GM19438 (cell line): ENCODE measurements around the gene GOLPH3L.
"Not testable (repeated sequence)": the region's sequence is repeated elsewhere in the genome, so short reads cannot be mapped to it uniquely, and the experiment has no call there.

ENCODE experiments used
- ATAC-seq: cut with Tn5 transposase; IDR thresholded peaks from one replicate; pipeline ENCODE4 v1.9.1; 2021; ENCODE audit warnings: low read depth; ENCODE audit not compliant: unreplicated experiment

GOLPH3L gene

DNA sequence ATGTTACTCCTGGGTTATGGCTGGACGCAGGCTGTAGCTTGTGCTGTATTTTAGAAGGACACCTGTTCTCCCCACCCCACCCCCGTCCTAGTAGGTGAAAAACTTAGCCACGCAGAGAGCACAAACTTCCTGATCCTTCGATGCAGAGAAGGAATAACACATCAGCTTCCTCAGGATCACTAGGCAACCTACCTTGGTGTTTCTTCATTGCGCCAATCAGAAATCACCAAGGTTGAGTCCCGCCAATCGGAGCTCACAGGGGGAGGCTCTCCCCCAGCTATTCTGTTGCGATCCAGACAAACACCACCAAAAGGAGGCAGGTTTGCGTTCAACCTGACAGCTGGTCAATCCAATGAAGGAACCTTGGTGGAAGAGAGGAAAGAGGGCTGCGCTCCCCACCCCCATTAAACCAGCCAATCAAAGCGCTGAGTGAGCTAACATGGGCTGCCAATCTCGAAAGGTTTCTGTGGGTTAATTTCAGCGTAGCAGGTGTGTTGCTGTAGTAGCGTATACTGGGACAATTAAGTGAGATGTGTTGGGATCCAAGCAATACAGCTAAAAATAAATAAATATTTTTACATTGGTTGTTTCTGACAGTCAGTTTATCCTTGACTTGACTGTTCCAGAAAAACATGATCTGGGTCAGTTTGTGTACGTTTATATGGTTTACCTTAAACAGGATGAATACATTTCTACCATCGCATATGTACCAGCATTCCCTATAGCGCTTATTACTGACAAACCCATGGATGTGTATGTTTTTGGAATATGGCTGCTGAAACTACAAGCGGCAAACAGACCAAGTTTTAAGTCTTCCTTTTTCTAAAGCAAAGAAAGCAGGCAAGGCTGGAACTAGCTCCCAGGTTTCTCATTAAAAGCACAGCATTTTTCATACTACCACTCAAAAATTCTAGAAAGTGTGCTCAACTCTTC lies at the start of gene GOLPH3L:
Gene GOLPH3L, minus strand, starts transcription at position 160 of the 933 bp plus-strand sequence. CDS start 2,316 bp downstream, outside the sequence.
- ATAC-seq: peak; percentile 98

DNA sequence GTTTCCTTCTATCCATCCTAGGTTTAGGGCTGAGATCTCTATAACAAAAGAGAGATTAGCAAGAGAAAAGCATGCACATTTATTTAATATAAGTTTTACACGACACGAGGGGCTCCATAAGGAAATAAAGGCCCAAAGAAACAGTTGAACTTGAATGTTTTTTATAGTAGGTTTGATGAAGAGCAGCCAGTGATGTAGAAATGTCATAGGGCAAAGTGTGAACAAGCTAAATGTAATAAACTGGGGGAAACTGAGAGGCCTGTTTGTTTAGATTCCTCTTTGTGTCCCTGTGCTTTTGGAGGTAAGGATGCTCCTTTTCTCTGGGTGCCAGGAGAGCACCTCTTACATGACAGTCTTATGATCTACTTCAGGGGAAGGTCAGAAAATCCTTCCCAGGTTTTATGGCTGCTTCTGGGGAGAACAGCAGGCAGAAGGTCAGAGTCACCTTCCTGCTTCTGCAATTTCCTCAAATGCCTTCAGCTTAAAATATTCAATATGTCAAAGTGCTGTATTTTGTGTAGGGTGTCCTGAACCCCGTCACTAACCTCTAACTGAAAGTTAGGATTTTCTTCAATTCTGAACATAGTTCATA lies 33.3 kb upstream of the GOLPH3L start:
- ATAC-seq: no peak

DNA sequence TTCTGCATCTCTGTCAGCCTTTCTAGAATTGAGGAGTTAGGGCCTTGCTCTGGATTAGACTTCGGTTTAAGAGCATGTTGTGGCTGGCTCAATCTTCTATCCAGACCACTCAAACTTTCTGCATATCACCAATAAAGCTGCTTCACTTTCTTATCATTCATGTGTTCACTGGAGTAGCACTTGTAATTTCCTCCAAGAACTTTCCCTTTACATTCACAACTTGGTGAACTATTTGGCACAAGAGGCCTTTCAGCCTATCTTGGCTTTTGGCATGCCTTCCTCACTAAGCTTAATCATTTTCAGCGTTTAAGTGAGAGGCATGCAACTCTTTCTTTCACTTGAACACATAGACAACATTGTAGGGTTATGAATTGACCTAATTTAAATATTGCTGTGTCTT lies 27.4 kb upstream of the GOLPH3L start:
- ATAC-seq: no peak

DNA sequence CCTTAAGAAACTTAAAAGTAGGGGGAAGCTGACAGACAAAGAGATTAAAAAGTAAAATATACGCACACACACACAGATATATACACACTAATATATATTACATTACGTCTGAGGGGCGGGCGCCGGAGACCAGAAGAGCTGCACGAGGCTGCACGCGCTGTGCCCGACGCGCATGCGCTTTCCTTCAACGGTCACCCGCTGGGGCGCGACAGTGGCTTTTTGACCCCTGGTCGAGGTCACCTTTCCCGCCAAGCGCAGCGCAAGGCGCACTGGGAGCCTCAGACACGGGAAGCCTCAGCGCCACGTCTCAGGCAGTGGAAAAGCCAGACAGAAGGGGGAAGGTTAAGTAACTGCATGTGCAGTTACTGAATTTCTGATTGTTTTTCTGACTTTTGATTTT lies 23.7 kb upstream of the GOLPH3L start, which contains the start of gene HORMAD1:
Gene HORMAD1, minus strand, starts transcription at position 193 of the 400 bp plus-strand sequence. CDS start 1,390 bp downstream, outside the sequence.
- ATAC-seq: no peak

DNA sequence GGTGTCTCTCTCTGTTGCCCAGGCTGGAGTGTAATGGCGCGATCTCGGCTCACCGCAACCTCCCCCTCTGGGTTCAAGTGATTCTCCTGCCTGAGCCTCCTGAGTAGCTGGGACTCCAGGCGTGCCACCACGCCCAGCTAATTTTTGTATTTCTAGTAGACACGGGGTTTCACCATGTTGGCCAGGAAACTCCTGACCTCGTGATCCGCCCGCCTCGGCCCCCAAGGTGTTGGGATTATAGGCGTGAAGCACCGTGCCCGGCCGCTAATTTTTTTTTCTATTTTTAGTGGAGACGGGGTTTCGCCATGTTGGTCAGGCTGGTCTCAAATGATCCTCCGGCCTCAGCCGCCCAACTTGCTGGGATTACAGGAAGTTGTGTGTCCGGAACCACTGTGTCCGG lies 23.1 kb upstream of the GOLPH3L start:
- no peak for ATAC-seq

DNA sequence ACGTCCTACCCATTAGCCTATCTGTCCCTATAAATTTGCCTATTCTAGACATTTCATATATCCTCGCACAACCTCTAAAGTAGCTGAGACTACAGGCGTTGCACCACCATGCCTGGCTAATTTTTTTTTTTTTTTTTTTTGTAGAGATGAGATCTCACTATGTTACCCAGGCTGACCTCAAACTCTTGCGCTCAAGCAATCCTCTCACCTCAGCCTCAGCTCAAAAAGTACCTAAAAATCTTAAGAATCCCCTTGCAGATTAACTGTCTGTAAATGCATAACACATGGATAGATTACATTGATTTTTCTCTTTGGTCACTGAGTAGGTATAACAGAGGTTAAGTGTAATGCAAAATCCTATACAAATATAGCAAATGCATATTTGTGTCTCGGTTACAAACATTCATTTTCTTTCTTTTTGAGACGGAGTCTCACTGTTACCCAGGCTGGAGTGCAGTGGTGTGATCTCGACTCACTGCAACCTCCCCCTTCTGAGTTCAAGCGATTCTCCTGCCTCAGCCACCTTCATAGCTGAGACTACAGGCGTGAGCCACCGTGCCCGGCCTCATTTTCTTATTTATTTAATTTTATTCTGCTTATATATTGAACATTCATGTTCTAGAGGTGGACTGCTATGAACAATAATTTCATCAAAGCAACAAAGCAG lies 21.4 kb upstream of the GOLPH3L start:
- ATAC-seq: no peak

DNA sequence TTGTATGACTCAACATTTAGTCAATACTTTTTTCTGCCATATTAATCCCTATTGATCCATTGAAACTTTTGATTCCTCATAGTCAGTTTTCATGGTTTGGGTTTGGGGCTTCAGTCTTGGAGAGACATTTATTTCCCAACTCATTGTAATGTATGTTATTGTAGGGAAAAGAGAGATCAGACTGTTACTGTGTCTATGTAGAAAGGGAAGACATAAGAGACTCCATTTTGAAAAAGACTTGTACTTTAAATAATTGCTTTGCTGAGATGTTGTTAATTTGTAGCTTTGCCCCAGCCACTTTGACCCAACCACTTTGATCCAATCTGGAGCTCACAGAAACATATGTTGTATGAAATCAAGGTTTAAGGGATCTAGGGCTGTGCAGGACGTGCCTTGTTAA lies 12.1 kb upstream of the GOLPH3L start:
- ATAC-seq: not testable (repeated sequence)

DNA sequence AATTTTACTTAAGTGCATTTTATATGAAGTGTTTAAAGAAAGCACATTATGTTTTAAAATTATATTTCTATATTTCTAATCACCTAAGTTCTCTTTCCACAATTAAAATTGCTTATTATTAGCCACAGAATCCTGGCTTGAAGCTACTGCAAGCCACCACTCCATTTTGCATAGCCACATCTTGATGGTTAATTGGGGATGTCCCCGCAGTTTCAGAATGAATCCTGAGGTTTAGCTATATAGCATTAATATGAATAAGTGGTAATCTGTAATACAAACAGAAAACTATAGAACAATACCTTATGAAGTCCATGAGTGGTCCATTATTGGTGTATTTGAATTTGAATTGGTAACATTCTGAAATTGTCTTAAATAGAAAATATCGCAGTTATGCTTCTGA lies 11.6 kb upstream of the GOLPH3L start:
- ATAC-seq: no peak

DNA sequence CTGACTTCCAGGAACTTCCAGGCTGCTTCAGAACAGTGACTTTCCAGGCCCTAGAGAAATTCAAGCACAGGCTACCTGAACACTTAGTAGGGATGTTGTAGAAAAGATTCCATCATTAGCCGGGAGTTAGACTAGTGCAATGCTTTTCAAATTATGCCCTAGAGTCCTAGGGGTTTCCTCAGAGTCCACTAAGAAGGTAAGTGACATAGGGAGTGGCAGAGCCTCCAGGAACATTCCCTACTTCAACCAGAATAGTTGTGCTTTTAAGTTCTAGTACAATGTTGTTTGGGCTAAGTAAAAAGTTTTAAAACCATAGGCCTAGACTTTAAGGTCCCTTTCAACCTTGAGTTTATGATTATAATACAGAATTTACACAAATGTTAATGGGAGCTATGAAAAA lies 9.1 kb upstream of the GOLPH3L start:
- no peak for ATAC-seq

DNA sequence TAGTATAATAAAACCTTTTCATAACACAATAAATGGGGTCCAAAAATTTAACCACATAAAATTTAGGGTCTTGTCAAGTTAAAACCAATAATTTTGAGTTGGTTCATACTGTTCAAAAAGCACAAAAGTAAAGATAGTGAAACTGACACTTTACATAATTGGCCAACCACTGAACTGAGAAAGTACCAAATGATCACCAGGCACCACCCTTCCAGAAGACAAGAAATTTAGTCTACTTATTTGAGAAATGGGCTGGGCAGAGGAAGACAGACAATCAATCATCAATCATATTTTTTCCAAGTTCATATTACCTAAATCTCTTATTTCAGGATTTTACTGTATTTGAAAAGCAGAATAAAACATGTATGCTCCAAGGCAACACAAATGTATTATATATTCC lies 6.5 kb upstream of the GOLPH3L start:
- no peak for ATAC-seq

DNA sequence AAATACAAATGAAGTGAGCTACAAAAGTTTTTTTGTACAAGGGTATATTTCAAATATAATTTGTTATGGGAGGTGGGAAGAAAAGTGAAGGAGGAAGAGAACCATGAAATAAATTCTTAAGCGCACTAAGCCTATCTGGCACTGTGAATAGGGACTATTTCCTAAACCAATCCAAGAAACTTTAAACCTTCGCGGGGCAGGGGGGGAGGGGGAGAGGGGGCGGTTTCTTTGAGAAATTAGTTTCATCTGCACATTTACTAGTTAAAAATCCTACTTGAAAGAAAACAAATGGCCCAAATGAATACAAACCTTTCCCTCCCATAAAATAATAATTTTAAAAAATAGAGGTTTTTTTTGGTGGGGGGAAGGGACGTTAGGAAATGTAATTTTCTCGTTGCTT lies 364 bp downstream of the GOLPH3L start:
- no peak for ATAC-seq

DNA sequence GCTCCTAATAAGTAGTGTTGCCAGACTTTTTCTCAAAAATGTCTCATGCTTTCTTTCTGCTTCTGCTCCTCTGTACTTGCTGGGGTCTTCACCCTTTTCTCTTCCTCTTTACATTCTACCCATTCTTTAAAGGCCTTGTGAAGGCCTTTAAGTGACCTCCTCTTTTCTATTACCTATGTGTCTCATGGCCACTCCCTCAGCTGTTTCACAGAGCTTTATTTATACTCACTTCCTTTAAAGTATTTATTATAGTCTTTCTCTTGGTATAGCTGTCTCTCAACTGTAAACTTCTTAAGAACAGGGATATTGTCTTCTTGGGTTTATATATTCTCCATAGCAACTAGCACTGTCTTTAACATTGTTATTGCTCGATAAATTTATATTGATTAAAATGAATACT lies 792 bp downstream of the GOLPH3L start:
- ATAC-seq: no peak

DNA sequence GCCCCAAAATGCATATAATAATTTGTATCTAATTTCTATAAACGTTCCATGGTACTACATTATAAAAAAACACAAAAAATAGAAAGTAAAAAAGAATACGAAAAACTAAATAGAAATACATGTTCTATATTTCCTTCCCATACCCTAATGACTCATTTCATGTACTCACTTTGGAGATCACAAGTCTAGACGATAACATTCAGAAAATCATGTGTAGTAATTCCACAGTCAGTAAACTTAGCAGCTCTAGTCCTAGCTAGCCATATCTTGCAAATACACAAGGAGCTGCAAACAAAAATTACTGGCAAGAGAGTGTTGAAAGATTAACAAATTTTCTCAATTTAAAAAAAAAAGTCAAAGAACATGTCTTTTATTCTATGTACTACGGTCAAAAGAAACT lies 1.4 kb downstream of the GOLPH3L start:
- no peak for ATAC-seq

DNA sequence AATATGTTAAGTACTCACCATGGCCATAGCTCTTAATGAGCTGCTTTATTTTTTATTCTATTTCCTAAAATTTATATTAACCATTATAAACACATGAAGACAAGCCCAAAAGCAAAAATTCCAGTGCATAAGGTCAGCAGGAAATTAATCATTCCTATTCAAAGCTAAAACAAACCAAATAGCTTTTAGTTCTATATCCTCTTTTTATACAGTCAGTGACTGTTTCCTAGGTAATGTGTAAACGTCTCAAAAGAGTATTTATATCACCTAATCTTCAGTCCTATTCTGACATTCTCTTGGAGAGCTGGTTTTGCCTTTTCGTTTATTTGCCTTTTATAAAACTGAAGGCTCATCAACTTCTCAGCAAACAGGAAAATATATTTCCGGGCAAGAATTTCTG lies 4.2 kb downstream of the GOLPH3L start:
- no peak for ATAC-seq

DNA sequence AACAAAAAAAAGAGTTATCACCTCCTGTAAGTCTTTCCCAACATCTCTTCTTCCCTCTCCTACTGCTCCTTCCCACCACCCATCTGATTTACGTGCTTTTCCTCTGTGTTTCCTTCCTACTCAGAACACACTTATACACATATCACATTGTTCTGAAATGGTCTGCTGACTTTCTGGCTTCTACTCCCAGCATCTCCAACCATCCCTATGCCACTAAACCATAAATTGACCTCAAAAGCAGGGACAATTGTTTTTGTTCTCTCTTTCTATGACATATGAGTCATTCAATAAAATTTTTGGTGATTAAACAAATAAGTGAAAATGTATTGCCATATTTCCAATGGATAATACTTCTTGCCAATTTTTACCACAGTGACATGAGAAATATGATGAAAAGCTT lies 8.2 kb downstream of the GOLPH3L start:
- ATAC-seq: no peak

DNA sequence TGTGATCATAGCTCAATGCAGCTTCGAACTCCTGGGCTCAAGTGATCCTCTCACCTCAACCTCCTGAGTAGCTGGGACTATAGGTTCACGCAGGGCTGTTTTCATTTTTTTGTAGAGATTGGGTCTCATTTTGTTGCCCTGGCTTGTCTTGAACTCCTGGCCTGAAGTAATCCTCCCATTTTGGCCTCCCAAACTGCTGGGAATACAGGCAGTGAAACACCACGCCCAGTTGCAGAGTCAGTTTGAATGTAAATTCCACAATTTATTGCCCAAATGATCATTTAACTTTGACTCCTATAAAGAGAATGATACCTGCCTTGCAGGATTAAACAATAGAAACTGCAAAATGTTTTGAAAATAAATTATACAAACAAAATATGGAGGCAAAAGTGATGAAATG lies 10.7 kb downstream of the GOLPH3L start:
- ATAC-seq: no peak

DNA sequence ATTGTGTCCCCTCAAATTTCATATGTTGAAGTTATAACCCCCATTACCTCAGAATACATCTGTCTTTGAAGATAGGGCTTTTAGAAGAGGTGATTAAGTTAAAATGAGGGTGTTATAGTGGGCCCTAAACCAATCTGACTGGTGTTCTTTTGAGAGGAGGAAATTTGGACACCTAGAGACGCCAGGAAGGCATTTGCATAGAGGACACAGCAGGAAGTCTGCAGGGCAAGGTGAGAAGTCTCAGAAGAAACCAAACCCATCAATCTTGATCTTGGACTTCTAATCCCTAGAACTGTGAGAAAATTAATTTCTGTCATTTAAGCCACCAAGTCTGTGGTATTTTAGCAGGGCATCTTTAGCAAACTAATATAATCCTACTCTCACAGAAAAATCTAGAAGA lies 13.0 kb downstream of the GOLPH3L start:
- no peak for ATAC-seq

DNA sequence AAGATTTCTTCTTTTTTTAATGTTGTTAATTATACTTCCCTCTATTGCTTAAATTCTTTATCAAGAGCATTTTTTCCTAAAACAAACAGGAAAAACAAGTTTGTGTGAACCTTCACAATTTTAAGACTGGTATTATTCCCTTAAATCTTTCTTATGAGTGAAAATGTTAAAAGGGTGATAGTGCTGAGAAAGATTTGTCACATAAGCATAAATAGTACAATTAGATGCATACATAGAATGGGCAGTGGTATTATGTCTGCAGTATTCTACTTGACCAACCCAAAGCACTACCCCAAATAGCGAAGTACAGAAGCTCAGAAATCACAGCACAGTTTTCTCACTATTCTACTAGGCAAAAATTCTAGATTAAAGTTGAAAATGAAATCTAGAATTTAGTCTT lies 18.0 kb downstream of the GOLPH3L start:
- ATAC-seq: no peak

DNA sequence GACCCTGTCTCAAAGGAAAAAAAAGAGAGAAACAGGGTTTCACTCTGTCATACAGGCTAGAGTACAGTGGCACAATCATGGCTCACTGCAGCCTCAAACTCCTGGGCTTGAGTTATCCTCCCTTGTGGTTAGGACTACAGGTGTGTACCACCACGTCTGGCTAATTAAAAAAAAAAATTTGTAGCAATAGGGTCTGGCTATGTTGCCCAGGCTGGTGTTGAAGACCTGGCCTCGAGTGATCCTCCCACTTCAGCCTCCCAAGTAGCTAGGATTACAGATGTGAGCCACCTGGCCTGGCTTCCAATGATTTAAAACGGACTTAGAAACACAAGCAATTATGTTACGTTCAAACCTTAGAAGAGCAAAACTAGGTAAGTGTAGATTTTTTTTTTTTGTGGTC lies 22.1 kb downstream of the GOLPH3L start:
- no peak for ATAC-seq

DNA sequence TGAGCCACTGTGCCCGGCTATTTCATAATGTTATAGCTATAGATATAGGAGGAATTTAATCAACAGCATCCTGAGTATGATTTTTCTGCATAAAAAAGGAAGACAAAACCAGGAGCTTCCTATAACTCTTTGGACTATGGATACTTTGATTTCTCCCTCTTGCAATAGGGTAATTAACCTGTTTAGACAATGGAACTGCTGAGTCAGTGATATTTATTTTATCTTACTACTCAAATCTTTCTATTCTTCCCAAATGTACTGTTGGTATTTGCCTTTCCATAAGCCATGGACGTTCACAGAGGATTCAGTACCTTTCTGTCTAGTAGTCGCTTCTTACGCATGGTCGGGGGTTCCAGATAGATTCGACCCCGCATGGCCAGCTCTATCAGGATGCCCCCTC lies 33.6 kb downstream of the GOLPH3L start:
- ATAC-seq: no peak

DNA sequence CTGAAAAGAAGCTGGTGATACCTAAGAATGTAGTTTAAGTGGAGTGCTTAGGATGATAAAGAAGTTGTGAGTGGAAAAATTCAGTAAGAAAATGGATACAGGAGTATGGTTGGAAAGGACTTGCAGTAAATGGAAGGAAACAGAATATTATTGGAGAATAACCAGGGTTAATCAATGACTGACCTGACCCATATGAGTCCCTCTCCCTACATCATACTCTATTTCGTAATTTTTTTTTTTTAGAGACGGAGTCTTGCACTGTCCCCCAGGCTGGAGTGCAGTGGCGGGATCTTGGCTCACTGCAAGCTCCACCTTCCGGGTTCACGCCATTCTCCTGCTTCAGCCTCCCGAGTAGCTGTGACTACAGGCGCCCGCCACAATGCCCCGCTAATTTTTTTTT lies 34.1 kb downstream of the GOLPH3L start:
- ATAC-seq: no peak
